Measurements from ENCODE around the gene CUTA. TPM values are rescaled to one million over a fixed set of nuclear protein-coding genes. Genes with fewer than 3 reads are reported as not detected.

Gene CUTA
- total RNA-seq, 2 experiments from 2014 or later, result 176 to 185 TPM

DNA sequence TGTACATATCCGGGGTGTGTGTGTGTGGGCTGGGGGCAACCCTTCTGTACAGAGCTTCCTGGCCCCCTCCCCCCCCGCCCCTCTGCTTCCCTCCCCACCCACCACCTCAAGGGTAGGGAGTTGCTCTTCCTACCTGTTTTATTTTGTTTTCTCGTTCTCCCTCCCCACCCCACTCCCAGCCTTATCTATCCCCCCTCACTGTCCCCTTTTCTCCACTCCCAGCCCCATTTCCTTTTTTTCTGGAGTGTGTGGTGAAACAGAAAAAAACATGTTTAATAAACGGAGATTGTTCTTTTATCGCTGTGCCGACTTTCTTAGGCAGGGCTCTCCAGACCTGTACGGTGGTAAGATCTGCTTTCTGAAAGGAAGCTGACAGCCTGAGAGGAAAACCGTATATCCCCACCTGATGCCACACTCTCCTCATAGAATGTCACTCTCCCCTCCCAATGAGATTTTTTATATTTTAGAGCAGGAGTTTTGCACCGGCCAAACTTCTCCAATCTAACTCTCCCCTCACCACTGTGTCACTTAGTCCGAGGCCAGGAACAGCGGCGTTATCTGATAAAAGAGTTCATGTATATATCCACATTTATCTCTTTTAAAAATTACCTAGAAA lies 35.6 kb upstream of the CUTA start:
- intact Hi-C loops (cut with DNase I, micrococcal nuclease), result loop anchor here (1.0 to 10.0 kb wide), 11 partner anchors 25 to 259 kb away; partner anchors contain the start of genes KIFC1 (in 2 of the 2), BAK1 (in 1 of the 2), CUTA (in 1 of the 2) and UQCC2 (in 1 of the 2)
- Histone ChIP-seq H3K4me3 (ENCODE audit: low read length) (peak overlapping the region; percentile 89), H3K27me3 (ENCODE audit: control insufficient read depth in 1 of 2, insufficient read depth in 2 of 2, low read length in 2 of 2) (no peaks in the 10 kb centered on the region), H3K9me3 (ENCODE audit: control insufficient read depth in 1 of 2, insufficient read depth in 1 of 2, low read length in 2 of 2) (no peaks in the 10 kb centered on the region), H3K36me3 (ENCODE audit: insufficient read depth, low read length) (peaks cover 22% of the 10 kb centered on the region), H3K27ac (ENCODE audit: low read depth in 1 of 2, low read length in 2 of 2) (peak overlapping the region; percentile 55 to 60), H3K4me1 (ENCODE audit: insufficient read depth, low read length) (peaks cover 33% of the 10 kb centered on the region)
- TF ChIP-seq, protein P1, sequence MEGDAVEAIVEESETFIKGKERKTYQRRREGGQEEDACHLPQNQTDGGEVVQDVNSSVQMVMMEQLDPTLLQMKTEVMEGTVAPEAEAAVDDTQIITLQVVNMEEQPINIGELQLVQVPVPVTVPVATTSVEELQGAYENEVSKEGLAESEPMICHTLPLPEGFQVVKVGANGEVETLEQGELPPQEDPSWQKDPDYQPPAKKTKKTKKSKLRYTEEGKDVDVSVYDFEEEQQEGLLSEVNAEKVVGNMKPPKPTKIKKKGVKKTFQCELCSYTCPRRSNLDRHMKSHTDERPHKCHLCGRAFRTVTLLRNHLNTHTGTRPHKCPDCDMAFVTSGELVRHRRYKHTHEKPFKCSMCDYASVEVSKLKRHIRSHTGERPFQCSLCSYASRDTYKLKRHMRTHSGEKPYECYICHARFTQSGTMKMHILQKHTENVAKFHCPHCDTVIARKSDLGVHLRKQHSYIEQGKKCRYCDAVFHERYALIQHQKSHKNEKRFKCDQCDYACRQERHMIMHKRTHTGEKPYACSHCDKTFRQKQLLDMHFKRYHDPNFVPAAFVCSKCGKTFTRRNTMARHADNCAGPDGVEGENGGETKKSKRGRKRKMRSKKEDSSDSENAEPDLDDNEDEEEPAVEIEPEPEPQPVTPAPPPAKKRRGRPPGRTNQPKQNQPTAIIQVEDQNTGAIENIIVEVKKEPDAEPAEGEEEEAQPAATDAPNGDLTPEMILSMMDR (IDR thresholded peaks at IDR 0.05), result no peak
- Mint-ChIP-seq H3K27me3 (no peaks in the 10 kb centered on the region), H3K36me3 (ENCODE audit: low read depth) (peaks cover 48% of the 10 kb centered on the region), H3K4me3 (peak overlapping the region; percentile 92), H3K9me3 (no peaks in the 10 kb centered on the region), H3K27ac (peak overlapping the region; percentile 87), H3K4me1 (ENCODE audit: low read depth) (peaks cover 41% of the 10 kb centered on the region)
- POLR2A ChIA-PET, result interaction anchor here (0.5 to 2.2 kb wide), 18 partner anchors 14 to 482 kb away, joined by 3 to 45 read pairs (median 6); partner anchors contain the start of genes BAK1, CUTA, ITPR3 and PHF1
- DNase-seq (peak in 4 of 14 experiments; percentile 23 to 38 (median 32)), ATAC-seq (ENCODE audit: poor library complexity) (no peak)
- CTCF ChIA-PET, result interaction anchor here (0.9 to 2.0 kb wide), 2 partner anchors 62 to 154 kb away, joined by 3 to 11 read pairs; partner anchors contain the start of gene KIFC1

DNA sequence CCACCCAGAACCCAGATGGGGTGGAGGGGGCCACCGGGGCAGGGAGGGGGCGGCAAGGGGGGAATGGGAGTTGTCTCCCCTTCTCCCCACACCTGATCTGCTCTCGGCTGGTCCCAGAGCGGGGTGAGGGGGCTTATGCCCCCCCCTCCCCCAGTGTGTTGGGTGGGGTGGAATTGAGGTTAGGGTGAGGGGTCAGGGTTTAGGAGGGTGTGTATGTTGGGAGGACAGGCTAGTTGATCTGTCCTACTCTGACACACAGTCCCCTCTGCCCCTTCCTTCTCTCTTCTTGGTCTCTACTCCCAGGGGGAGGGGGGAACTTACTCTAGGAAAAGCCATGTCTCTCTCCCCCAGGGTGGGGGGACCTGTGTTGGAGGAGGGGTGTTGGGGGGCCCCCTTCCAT lies 34.6 kb upstream of the CUTA start:
- Mint-ChIP-seq H3K27ac (no peak overlapping the region), H3K36me3 (ENCODE audit: low read depth) (peaks cover 58% of the 10 kb centered on the region), H3K4me3 (no peak overlapping the region), H3K27me3 (no peaks in the 10 kb centered on the region), H3K9me3 (no peaks in the 10 kb centered on the region), H3K4me1 (ENCODE audit: low read depth) (peaks cover 41% of the 10 kb centered on the region)
- ChIA-PET POLR2A (no interaction called here), CTCF (no interaction called here)
- H3K27me3 ChIP-seq (ENCODE audit: control insufficient read depth in 1 of 2, insufficient read depth in 2 of 2, low read length in 2 of 2), result no peaks in the 10 kb centered on the region
- intact Hi-C loops (cut with DNase I, micrococcal nuclease), result loop anchor here (5.0 to 10.0 kb wide), 4 partner anchors 80 to 260 kb away; partner anchors contain the start of gene UQCC2 (in 1 of the 2)
- peak overlapping the region; percentile 22 to 50 for H3K27ac ChIP-seq (ENCODE audit: low read depth in 1 of 2, low read length in 2 of 2)
- no peaks in the 10 kb centered on the region for H3K9me3 ChIP-seq (ENCODE audit: control insufficient read depth in 1 of 2, insufficient read depth in 1 of 2, low read length in 2 of 2)
- DNase-seq (peak in 1 of 14 experiments; percentile 12), ATAC-seq (ENCODE audit: poor library complexity) (no peak)
- no peak overlapping the region for H3K4me3 ChIP-seq (ENCODE audit: low read length)
- H3K4me1 ChIP-seq (ENCODE audit: insufficient read depth, low read length), result peaks cover 33% of the 10 kb centered on the region
- TF ChIP-seq, protein P1 (IDR thresholded peaks at IDR 0.05), result no peak
- peaks cover 28% of the 10 kb centered on the region for H3K36me3 ChIP-seq (ENCODE audit: insufficient read depth, low read length)

DNA sequence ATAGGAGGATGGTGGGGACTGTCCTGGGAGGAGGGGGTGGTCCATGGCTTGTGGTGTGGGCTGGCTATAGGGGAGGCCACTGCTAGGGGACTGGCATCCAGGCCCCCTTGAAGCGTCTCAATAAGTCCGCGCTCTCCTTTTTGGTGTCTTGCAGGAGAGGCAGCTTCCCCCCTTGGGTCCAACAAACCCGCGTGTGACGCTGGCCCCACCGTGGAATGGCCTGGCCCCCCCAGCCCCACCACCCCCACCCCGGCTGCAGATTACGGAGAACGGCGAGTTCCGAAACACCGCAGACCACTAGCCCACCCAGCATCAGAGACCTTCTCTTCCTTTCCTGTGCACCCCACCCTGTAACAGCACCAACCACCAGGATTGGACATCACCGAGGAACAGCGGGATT lies 33.7 kb upstream of the CUTA start:
- intact Hi-C loops (cut with DNase I, micrococcal nuclease), result loop anchor here (5.0 to 10.0 kb wide), 4 partner anchors 81 to 261 kb away; partner anchors contain the start of gene UQCC2 (in 1 of the 2)
- Histone ChIP-seq H3K4me3 (ENCODE audit: low read length) (no peak overlapping the region), H3K27me3 (ENCODE audit: control insufficient read depth in 1 of 2, insufficient read depth in 2 of 2, low read length in 2 of 2) (no peaks in the 10 kb centered on the region), H3K4me1 (ENCODE audit: insufficient read depth, low read length) (peaks cover 33% of the 10 kb centered on the region), H3K9me3 (ENCODE audit: control insufficient read depth in 1 of 2, insufficient read depth in 1 of 2, low read length in 2 of 2) (no peaks in the 10 kb centered on the region), H3K36me3 (ENCODE audit: insufficient read depth, low read length) (peaks cover 32% of the 10 kb centered on the region), H3K27ac (ENCODE audit: low read depth in 1 of 2, low read length in 2 of 2) (no peak overlapping the region)
- peaks cover 58% of the 10 kb centered on the region for H3K36me3 Mint-ChIP-seq (ENCODE audit: low read depth)
- peak overlapping the region; percentile 25 for H3K4me3 Mint-ChIP-seq
- peak overlapping the region; percentile 64 for H3K27ac Mint-ChIP-seq
- no peaks in the 10 kb centered on the region for H3K27me3 Mint-ChIP-seq
- no peaks in the 10 kb centered on the region for H3K9me3 Mint-ChIP-seq
- H3K4me1 Mint-ChIP-seq (ENCODE audit: low read depth), result peaks cover 35% of the 10 kb centered on the region
- ChIA-PET CTCF (no interaction called here), POLR2A (no interaction called here)
- peak in 1 of 14 experiments; percentile 21 for DNase-seq
- ATAC-seq (ENCODE audit: poor library complexity), result no peak
- TF ChIP-seq, protein P1 (IDR thresholded peaks at IDR 0.05), result no peak
